Measurements from ENCODE around the gene INMT.

Gene INMT

DNA sequence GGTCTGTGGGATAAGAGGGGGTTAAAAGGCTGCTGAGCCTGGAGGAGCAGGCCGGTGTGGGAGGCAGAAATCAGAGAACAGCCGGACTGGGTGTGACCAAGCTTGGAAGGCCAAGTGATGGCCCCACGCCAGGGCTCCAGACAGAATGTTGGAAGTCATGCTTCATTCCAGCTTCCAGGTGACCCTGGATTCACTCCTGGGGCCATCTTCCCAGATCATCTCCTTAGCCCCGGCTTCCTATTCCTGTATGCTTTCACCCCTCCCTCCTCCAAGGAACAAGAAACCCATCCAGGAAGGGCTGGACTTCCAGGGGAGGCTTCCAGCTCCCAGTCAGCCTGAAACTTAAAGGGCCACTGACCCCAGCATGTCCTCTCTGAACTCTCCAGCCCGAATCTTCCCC is 1.0 kb downstream of the INMT start:
- no peak for DNase-seq (ENCODE audit: low read depth in 3 of 3)

DNA sequence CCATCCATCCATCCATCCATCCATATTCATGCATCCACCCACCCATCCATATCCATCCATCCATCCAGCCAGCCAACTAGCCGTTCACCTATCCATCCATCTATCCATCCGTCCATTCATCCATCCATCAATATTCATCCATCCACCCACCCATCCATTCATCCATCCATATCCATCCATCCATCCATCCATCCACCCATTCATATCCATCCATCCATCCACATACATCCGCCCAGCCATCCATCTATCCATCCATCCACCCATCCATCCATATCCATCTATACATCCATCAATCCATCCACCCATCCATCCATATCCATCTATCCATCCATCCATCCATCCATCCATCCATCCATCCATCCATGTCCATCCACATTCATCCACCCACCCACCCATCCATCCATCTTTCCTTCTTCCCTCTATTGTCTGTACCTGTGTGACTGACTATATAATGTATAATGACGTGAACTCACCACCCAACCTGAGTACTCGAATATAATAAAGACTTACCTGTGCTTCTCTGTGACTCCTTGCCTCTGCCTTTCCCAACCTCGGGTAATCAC is 2.5 kb downstream of the INMT start:
- no peak for DNase-seq (ENCODE audit: low read depth in 3 of 3)

DNA sequence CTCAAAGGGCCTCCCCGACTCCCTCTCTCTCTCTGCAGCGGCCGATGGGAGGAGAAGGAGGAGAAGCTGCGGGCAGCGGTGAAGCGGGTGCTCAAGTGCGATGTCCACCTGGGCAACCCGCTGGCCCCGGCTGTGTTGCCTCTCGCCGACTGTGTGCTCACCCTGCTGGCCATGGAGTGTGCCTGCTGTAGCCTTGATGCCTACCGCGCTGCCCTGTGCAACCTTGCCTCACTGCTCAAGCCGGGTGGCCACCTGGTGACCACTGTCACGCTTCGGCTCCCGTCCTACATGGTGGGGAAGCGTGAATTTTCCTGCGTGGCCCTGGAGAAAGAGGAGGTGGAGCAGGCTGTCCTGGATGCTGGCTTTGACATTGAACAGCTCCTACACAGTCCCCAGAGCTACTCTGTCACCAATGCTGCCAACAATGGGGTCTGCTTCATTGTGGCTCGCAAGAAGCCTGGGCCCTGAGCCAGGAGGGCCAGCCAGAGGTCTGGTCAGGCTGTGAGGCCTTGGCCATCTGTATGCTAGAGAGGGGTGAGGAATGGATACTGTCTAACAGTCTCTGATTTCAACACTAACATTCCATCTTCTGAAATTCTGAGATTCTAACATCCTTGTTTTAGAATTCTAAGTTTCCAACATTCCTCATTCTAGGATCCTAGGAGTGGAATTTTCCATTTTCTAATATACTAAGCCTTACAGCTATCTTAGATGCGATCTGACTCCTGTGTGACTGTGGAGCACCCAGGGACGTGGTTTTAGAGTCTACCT is 3.6 kb downstream of the INMT start:
- DNase-seq (ENCODE audit: low read depth in 3 of 3) = no peak

DNA sequence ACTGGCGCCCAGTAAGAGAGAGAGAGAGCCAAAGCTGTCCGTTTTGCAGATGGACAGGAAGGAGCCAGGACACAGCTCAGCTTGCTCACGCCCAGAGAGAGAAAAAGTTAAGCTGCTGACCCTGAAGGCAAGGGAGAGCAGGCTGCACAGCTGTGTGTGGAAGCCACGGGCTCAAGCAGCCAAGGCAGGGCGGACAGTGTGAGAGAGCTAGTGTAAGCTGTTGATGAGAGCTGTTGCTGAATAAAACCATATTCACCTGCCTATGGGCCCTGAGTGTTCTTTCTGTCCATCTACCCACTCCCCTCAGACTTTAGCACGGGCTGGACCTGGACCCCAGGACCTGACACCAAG is 5.4 kb downstream of the INMT start:
- DNase-seq (ENCODE audit: low read depth in 3 of 3) = no peak

DNA sequence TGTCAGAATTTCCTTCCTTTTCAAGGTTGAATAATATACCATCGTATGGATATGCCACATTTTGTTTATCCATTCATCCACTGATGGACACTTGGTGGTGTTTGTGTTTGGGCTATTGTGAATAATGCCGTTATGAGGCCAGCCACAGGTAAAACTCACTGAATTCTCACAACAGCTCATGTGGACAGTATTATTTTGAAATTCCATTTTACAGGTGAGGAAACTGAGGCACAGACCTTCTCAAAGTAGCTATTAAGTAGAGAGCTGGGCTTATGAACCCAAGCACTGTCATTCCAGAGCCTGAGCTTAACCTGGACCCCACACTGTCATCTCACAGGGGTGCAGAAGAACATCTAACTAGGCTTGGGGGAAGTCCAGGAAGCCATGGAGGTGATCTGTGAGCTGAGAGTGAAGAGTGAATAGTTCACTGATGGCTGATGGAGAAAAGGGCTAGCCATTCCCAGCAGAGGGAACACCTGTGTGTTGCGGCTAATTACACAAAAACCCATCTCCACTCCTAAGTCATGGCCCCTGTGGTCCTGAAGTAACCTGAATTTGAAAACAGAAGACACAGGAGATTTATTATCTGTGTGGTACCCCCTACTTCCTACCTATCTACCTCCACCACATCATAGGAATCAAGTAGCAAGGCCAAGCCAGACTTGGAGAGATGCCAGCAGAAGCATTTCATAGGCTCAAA is 8.7 kb downstream of the INMT start:
- no peak for DNase-seq (ENCODE audit: low read depth in 3 of 3)

DNA sequence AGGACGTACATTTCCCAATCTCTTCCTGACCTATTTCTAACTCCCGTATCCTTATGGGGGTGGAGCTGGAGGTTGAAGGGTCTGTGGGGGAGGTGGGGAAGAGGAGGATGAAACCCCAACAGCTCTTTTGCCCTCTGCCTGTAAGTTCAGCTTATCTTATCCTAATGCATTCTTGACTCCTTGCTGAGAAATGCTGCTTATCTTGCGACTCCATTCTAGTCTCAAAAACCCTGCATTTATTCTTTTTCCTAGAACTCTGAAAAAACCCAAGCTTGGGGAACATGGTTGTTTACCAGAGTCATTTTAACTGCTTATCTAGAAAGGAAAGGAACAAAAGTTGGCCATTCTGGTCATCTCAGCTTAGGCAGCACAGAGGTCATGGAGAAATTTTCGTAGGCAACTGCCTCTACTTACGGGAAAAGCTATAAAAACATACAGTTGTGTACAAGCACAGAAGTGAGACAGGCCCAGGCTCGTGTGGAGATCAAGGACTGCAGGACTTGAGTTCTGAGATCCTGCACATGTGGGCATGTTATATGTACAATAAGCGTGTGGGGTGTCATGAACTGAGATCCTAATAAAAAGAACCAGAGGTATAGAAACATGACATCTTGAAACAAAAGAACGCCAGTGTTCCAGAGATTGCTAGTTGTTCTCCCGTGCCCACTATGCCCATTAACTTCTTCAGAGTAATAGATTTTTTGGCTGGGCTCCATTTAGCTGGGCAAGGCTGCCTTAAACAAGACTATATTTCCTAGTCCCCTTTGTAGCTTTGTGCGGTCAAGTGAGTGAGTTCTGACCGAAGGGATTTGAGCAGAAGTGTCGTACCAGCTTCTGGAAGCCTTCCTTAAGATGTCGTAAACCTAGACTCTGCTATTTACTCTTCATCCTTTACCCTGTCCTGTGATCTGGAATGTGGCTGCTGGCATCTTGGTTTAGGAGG is 9.6 kb downstream of the INMT start:
- no peak for DNase-seq (ENCODE audit: low read depth in 3 of 3)

DNA sequence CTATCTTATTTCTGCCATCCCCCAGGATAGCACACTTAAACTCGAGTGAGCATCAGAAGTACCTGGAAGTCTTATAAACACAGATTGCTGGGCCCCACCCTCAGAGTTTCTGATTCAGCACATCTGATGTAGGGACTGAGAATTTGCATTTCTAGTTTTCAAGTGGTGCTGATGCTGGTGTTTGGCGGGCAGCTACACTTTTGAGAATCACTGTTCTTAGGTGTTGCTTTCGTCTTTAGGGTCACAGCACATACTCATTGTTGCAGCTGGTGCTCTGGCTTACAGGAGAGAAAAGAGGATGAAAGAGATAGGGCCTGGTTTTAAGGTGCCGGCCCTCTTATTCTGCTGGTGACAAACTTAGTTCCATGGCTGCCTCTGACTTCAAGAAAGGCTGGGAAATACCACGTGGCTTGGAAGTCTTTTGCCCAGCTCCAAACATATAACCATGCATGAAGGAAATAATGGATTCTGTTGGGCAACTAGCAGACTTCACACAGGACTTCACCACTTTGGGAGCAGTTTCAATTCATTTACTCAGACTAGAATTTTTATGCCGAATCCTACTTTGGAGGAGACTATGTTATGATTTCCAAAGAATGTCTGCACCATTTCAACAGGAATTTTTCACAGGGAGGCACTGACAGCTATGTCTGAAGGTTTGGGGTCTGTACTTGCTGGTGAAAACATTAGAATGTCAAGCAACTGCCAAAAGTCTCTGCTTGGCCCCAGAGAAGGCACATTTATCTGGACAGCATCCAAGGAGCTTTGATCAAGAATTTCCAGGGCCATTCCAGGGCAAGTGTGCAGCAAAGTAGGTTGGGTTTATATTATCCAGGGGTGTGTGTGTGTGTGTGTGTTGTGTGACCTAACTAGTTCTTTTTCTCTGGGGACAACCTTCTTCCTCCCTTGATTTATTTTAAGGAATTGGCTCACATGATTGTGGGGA is 12.4 kb downstream of the INMT start:
- DNase-seq (ENCODE audit: low read depth in 3 of 3) = no peak

DNA sequence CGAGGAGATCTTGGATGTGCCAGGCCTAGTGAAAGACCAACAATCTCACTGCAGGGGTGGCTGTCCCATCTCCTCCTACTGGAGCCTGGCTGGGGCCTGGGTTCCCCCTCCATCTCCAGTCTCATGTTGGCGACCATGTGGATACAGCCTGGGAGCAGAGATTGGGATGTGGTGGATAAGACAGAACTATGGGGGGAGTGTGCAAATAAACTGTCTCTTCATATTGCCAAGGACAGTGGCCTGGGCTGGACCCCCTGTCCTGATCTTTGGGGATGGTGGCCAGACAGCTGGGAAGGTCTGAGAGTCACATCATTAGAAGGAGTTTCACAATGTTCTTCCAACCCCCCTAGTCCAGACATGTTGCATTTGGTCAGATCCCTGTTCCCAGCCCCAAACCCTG is 13.5 kb downstream of the INMT start:
- DNase-seq (ENCODE audit: low read depth in 3 of 3) = no peak

DNA sequence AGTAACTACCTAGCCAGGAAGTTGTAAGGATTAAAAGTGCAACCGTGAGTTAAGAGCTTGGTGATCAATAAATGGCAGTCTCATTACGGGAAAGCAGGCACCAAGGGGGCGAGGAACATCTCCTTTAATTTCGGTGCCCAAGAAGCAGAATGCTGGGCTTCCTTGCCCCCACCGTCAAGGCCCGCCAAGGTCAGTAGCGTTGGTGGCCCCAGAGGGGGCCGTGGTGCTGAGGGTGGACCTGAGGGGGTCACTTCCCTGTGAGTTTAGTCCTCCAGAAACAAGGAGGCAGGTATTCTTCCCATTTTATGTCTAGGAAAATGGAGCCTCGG is 18.9 kb downstream of the INMT start:
- DNase-seq (ENCODE audit: low read depth in 3 of 3) = peak in 1 of 3 experiments; percentile 1

DNA sequence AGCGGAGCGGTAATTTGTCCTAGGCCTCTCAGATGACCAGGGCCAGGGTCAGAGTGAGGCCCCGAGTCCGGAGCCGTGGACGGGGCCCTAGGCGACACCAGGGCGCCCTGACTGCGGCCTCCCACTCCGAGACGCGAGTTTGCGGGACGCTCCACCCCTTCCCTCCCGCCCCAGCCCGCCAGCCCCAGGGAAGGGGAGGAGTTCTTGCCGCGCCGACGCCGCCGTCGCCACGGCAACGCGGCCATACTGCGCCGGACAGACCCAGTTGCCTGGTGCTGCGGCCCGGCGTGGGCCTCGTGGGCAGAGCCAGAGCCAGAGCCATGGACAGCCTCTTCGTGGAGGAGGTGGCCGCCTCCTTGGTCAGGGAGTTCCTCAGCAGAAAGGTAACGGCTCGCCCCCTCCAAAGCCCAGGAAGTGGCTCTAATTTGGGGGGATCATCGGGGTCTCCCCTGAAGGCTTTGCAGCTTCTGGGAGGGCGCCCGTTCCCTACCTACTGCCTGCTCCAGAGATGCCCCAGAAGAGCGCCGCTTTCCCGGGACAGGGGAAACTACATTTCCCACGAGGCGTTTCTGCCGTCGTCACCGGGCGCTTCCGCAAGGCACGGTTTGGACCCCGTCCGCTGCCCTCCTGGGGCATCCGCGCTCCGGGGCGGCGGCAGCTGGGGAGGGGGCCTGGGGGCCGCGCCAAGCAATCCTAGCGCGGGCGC is 19.4 kb downstream of the INMT start, which contains the start of gene MINDY4:
Gene MINDY4, plus strand, starts transcription at position 244 of the 706 bp plus-strand sequence. Its CDS starts 77 bp downstream, at position 321.
- peak; percentile 23 to 57 (median 47) for DNase-seq (ENCODE audit: low read depth in 3 of 3)

DNA sequence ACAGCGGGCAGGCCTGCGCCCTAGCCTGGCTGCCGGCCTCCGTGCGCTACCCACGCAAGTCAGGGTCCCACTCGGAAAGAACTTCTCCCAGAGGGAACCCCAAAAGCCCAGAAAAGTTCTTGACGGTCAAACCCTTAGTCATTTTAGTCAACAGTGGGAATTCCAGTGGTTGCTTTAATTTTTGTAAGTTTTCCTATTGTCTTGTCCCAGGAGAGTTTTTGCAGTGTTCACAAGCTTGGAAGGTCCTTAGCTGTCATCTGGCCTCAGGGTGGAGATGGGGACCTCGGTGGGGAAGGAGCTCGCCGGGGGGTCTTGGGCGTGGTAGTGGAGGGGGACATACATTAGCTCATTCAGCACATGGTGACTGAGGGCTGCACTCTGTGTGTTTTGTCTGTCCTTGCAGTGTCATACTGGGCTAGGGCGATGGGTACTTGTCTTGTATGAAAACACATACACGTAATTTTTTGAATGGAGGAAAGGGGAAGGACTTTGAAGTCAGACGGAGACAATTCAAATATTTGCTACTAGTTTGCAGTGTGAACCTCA is 20.0 kb downstream of the INMT start:
- peak in 1 of 3 experiments; percentile 2 for DNase-seq (ENCODE audit: low read depth in 3 of 3)

DNA sequence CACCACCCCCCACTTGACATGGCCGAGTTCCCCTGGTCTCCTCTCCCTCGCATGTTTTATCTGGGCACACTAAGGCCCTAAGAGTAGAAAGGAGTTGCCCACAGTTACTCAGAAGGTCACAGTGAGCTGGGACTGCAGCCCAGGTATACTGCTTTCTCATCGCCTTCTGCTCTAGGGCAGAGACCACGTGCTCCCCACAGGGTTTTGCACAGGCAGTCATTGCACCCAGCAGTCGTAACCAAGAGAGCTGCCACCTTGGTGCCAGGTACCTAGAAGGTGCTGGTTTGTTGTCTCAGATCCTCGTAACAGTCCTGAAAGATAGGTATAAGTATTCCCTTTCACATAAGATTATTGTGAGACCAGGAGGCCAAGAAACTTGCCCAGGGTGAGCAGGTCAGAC is 21.0 kb downstream of the INMT start:
- no peak for DNase-seq (ENCODE audit: low read depth in 3 of 3)

DNA sequence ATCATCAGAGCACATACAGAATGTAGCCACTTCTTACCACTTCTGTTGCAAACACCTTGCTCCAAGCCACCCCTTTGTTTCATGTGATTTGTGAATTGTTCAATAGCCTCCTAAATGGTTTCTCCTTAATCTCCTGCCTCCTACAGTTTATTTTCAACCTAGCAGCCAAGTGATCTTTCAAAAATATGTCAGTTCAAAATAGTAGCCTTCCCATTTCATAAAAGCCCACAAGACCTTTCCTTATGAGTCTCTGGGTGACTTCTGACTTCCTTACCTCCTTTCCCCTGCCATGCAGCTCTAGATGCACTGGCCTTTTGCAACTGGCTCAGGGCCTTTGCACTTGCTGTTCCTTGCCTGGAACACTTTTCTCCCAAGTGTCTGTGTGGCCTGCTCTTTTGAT is 24.1 kb downstream of the INMT start:
- no peak for DNase-seq (ENCODE audit: low read depth in 3 of 3)

DNA sequence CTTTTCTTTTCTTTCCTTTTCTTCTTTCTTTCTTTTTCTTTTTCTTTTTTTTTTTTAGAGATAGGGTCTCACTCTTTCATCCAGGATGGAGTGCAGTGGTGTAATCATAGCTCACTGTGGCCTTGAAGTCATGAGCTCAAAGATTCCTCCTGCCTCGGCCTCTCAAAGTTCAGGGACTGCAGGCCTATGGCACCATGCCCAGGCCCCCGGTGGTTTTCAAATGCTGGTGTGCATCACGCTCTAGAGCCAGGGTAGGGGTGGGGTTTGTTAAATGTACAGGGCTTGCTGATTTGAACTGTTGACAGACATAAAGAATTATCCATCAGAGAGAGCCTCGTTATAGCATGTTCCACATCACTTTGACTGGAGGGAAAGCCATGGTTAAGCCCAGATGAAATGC is 25.0 kb downstream of the INMT start:
- DNase-seq (ENCODE audit: low read depth in 3 of 3) = no peak

DNA sequence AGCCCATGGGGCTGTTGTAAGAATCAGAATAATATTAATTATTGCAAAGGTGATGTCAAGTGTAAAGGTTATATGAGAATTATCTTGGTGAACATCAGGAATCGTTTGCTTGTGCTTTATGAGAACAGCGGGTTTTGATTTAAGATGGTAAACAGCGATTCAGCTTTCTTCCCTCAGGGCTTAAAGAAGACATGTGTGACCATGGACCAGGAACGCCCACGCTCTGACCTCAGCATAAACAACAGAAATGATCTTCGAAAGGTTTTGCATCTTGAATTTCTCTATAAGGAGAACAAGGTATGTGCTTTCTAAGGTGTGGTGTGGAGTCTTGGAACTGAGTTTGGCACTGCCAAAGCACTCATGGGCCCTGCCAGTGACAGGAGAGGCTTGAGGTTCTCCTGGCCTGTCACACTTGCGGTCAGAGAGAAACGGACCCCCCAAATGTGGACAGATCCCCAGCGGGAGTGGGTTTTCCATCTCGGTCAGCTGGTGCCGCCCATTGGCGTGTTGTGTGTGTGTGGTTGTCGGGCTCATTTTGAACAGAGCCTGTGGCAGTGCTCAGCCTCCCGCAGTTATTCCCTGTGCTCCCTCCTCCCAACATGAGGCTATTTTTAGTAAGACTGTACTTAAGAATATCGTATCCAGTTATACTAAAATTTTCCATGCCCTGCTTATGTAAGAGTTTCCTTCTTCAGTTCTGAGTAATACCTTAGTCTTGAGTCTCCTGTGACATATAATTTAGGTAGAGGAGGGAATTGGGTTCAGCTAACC is 26.5 kb downstream of the INMT start:
- DNase-seq (ENCODE audit: low read depth in 3 of 3) = no peak

DNA sequence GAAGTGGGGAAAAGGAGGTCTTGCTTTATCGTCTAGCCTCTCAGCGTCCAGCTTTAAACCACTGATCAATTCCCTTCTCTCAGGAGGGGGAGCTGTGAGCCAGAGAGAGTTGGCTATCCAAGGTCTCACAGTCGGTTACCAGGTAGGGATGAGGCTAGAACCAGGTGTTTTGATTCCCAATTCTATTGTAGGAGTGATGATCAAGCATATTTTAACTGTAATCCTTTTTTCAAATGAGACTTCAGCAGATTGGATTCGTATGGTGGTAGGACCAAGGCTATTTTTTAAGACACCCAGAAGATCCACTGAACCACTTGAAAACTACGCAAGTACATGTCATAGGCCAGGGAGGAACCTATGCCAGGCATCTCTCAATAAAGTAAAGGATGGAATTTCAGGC is 27.6 kb downstream of the INMT start:
- DNase-seq (ENCODE audit: low read depth in 3 of 3) = no peak

DNA sequence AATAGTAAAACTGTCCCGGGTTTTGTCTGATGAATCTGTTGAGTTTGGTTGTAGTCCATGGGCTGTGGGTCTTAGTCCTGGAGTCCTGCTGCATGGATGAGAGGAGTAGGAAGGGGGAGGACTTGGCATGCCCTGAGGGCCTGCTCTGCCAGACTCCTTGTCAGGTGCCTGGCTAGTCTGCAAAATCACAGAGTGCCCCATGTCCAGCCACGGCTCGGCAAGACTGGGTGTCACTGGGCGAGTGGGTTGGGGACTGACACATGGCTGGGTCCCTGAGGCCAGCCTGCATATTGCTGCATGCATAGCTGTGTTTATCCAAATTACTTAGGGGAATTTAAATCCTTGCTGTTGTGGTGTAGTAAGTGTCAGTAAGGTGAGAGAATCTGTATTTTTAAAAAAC is 29.0 kb downstream of the INMT start:
- DNase-seq (ENCODE audit: low read depth in 3 of 3) = no peak

DNA sequence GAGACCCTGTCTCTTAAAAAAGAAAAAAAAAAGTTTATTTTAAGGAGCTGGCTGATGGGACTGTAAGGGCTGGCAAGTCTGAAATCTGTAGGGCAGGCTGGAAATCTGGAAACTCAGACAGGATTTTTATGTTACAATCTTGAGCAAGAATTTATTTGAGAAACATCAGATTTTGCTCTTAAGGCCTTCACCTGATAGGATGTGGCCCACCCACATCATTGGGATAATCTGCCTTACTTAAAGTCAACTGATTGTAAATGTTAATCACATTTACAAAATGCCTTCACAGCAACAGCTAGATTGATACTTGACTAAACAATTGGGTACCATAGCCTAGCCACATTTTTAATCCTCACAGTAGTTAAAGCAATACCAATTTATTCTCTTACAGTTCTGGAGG is 30.8 kb downstream of the INMT start:
- no peak for DNase-seq (ENCODE audit: low read depth in 3 of 3)

DNA sequence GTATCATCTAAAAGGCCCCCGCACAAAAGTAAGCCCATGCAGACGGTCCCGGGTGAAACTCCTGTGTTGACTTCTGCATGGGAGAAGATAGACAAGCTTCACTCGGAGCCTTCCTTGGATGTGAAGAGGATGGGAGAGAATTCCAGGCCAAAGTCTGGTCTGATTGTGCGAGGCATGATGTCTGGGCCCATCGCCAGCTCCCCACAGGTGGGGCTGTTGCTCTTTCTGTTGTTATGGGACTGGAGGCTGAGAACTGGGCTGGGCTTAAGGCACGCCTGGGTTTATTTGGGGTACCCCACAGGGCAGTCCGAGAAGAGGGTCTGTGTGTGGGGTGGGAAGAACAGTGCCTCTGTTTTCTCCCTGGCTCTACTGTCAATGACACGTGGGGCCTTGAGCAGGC is 33.9 kb downstream of the INMT start:
- no peak for DNase-seq (ENCODE audit: low read depth in 3 of 3)

All from stimulated activated CD4-positive, alpha-beta T cell treated with anti-CD3 and anti-CD28 coated beads, TNF-alpha, amount 100 ng/mL, for 4 hours (primary cell).